RWPE1 (cell line): Measurements from ENCODE around the gene LDAH.

Source experiments
- CTCF ChIA-PET: fragments of 350-600 bp; sonication (Branson Sonifier 250); formaldehyde crosslinking; extraction: SDS; loops from one replicate; lab custom pipeline; 2021; lab: Yijun Ruan, JAX
- POLR2A ChIA-PET: fragments of 400-600 bp; formaldehyde crosslinking; extraction: SDS; loops from one replicate; lab custom pipeline; 2020; ENCODE audit warnings: antibody characterized with exemption; ENCODE audit not compliant: low non-redundant PET; lab: Yijun Ruan, JAX
- DNase-seq: peaks from one replicate; pipeline ENCODE4 v3.0.0; 2012; ENCODE audit warnings: low spot score
- H3K27ac ChIP-seq: fragments of 450-650 bp; 2 replicates; pipeline ENCODE4 v1.5.1; 2017
- TF ChIP-seq, protein P1 (sequence below): fragments of 450-650 bp; conservative IDR thresholded peaks from 2 replicates; pipeline ENCODE4 v1.5.1; 2017; ENCODE audit warnings: low read depth, mild to moderate bottlenecking

The LDAH gene

DNA sequence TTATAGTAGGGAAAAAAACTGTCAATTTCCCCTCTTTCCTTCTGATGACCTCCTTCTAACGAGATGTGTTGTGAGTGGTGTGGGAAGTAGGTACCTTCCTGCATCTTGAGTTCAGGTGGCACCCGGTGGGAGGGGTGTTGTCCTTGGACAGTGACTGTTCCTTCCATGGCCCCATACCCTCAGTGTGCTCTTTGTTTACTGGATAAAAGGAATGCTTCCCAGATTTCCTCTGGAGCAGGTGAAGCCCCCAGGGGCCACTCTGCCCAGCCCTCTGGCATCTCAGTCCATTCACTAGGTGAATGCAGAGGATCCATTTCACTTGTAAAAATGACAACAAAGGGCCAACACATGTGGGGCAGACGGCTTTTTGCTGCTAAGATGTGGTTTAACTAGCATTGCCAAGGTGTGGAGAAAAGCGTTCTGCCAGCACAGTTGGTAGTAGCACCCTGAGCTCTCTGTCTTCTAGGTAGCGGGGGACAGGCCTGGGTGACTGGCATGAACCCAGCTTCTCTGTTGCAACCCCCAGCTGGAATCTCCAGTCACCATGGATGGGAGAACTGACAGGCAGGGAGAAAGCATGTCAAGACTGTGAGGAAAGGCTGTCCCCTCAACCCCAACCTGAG, 149.1 kb downstream of the LDAH start:
- DNase-seq, result no peak
- ChIA-PET CTCF (interaction anchor here (0.6 to 2.7 kb wide), 3 partner anchors 12 to 633 kb away, joined by 3 to 10 read pairs (median 4); no protein-coding TSS in a partner anchor), POLR2A (no interaction called here)
- H3K27ac ChIP-seq, result no peak overlapping the region
- TF ChIP-seq, protein P1, sequence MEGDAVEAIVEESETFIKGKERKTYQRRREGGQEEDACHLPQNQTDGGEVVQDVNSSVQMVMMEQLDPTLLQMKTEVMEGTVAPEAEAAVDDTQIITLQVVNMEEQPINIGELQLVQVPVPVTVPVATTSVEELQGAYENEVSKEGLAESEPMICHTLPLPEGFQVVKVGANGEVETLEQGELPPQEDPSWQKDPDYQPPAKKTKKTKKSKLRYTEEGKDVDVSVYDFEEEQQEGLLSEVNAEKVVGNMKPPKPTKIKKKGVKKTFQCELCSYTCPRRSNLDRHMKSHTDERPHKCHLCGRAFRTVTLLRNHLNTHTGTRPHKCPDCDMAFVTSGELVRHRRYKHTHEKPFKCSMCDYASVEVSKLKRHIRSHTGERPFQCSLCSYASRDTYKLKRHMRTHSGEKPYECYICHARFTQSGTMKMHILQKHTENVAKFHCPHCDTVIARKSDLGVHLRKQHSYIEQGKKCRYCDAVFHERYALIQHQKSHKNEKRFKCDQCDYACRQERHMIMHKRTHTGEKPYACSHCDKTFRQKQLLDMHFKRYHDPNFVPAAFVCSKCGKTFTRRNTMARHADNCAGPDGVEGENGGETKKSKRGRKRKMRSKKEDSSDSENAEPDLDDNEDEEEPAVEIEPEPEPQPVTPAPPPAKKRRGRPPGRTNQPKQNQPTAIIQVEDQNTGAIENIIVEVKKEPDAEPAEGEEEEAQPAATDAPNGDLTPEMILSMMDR, result no peak

DNA sequence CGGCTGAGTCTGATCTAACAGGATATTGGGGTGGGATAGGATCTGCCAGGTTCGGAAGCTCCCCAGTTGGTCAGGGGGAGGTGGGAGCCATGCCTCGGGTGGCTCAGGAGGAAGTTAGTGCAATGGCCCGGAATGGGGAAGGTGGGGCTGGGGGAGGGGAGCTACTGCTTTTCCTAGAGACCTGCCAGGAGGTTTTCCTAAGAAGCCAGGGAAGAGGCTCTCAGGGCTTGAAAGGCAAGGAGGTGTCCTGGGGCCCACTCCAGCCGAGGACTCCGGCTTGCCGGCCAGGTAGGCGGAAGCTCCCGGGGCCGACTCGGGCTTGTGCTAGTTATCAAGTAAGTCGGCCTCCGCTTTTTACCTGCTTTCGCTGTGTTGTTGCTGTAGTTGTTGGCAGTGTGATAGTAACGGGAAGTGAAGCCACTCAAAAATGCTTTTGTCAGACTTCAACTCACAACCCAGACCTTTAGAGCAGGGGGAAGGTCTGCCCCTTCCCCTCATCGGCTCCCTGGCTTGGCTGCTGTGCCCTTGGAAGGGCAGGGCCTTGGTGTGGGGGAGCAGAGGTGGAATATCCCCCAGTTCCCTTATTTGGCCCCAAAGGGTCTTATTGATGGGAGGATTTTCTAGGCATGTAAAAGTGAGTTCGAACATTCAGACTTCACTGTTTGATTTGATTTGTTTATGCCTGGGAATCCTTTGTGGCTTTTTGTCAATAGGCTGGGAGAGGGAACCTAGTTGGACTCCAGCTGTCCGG, 150.5 kb downstream of the LDAH start:
- TF ChIP-seq, protein P1, result no peak
- ChIA-PET POLR2A (no interaction called here), CTCF (interaction anchor here (0.6 to 1.4 kb wide), 2 partner anchors 12 to 16 kb away, joined by 4 to 5 read pairs; no protein-coding TSS in a partner anchor)
- DNase-seq, result no peak
- H3K27ac ChIP-seq, result no peak overlapping the region

DNA sequence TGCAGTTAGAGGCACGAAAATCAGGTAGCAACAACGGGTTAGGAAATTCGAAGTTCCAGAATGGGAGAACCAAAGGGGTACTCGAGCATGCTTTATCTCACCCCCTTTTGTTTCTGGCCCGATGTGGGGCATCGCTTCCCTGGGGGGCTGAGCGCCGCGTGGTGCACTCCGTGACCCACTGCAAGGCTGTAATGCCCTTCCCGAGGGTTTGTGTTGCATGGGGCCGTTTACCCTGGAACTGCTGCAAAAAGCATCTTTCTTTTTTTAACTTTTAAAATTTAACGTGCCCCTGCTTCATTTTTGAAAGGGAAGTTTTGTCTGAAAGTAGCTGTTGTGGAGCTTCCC, 151.2 kb downstream of the LDAH start:
- POLR2A ChIA-PET, result no interaction called here
- TF ChIP-seq, protein P1, result no peak
- CTCF ChIA-PET, result interaction anchor here (1.4 kb wide), 1 partner anchor 11 kb away, joined by 5 read pairs; no protein-coding TSS in a partner anchor
- no peak overlapping the region for H3K27ac ChIP-seq
- DNase-seq, result no peak

DNA sequence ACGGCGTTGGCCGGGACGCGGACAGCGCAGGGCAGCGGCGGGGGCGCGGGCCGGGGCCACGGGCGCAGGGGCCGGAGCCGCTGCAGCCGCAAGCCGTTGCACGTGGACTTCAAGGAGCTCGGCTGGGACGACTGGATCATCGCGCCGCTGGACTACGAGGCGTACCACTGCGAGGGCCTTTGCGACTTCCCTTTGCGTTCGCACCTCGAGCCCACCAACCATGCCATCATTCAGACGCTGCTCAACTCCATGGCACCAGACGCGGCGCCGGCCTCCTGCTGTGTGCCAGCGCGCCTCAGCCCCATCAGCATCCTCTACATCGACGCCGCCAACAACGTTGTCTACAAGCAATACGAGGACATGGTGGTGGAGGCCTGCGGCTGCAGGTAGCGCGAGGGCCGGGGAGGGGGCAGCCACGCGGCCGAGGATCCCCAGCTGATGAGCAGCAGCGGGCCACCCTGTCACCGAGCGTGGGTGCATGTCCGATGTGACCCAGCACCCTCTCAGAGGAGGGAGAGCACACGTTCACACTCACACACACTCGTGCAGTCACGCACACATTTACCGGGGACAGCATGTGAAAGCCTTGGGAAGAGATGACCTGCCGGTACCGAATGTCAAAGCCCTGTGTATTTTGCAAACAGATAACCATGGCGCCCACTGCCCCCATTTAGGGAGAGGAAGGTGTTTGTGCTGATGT, 151.7 kb downstream of the LDAH start:
- ChIA-PET CTCF (interaction anchor here (0.5 to 0.7 kb wide), 2 partner anchors 9 to 535 kb away, joined by 3 read pairs; no protein-coding TSS in a partner anchor), POLR2A (no interaction called here)
- H3K27ac ChIP-seq, result no peak overlapping the region
- TF ChIP-seq, protein P1, result no peak
- DNase-seq, result no peak

DNA sequence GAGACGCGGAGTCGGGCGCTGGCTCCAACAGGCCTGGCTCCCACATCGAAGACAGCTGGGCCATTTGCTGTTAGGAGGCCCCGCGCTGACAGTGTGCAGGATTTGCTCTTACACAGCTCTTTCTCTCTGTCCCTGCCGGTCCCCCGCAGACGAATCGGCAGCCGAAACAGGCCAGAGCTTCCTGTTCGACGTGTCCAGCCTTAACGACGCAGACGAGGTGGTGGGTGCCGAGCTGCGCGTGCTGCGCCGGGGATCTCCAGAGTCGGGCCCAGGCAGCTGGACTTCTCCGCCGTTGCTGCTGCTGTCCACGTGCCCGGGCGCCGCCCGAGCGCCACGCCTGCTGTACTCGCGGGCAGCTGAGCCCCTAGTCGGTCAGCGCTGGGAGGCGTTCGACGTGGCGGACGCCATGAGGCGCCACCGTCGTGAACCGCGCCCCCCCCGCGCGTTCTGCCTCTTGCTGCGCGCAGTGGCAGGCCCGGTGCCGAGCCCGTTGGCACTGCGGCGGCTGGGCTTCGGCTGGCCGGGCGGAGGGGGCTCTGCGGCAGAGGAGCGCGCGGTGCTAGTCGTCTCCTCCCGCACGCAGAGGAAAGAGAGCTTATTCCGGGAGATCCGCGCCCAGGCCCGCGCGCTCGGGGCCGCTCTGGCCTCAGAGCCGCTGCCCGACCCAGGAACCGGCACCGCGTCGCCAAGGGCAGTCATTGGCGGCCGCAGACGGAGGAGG, 152.4 kb downstream of the LDAH start:
- TF ChIP-seq, protein P1, result no peak
- DNase-seq, result no peak
- ChIA-PET CTCF (interaction anchor here (0.5 to 0.7 kb wide), 3 partner anchors 9 to 536 kb away, joined by 3 to 4 read pairs (median 3); no protein-coding TSS in a partner anchor), POLR2A (no interaction called here)
- no peak overlapping the region for H3K27ac ChIP-seq
